Epithelial cell of proximal tubule (primary cell): ENCODE results near the gene CACNA1D. TPM values are rescaled to one million over a fixed set of nuclear protein-coding genes. Genes with fewer than 3 reads are reported as not detected.

ENCODE experiments used
- DNase-seq: peaks from one replicate; pipeline ENCODE4 v3.0.0-alpha.2; 2011; ENCODE audit warnings: low read depth
- H3K4me3 ChIP-seq: 2 replicates; pipeline ENCODE4 v1.5.1; 2011; ENCODE audit warnings: low read depth, mild to moderate bottlenecking, low read length
- total RNA-seq: library from RNA; depleted of rRNA; stranded (reverse); fragments of >200 nt; gene quantifications from 2 replicates; pipeline ENCODE4 v1.2.3, GENCODE V29; 2015
- TF ChIP-seq, protein P1 (sequence below): conservative IDR thresholded peaks from 2 replicates; pipeline ENCODE4 v1.5.1; 2012; ENCODE audit warnings: low read depth, mild to moderate bottlenecking, low read length

The CACNA1D gene
- total RNA-seq, 1 donor from 2014 or later, result 1.9 TPM

DNA sequence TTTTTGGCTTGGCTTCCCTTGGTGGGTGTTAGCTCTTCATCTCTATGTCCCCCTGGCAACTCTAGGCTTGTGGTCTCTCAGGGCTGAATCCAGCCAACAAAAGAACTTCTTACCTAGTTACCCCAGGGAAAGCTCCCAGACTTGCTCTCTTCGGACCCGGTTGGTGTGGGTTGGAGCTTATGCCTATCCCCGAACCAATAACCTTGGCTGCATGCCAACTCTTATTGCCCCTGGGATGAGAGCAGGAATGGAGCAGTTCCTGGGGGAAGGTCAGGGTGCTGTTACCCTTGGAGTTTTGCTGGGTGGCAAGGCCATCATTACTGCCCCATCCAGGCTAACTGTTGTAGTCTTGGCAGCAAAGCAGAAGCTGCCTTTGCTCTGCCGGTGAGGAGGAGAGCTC, 147.8 kb downstream of the CACNA1D start:
- no peak overlapping the region for H3K4me3 ChIP-seq
- TF ChIP-seq, protein P1, sequence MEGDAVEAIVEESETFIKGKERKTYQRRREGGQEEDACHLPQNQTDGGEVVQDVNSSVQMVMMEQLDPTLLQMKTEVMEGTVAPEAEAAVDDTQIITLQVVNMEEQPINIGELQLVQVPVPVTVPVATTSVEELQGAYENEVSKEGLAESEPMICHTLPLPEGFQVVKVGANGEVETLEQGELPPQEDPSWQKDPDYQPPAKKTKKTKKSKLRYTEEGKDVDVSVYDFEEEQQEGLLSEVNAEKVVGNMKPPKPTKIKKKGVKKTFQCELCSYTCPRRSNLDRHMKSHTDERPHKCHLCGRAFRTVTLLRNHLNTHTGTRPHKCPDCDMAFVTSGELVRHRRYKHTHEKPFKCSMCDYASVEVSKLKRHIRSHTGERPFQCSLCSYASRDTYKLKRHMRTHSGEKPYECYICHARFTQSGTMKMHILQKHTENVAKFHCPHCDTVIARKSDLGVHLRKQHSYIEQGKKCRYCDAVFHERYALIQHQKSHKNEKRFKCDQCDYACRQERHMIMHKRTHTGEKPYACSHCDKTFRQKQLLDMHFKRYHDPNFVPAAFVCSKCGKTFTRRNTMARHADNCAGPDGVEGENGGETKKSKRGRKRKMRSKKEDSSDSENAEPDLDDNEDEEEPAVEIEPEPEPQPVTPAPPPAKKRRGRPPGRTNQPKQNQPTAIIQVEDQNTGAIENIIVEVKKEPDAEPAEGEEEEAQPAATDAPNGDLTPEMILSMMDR, result no peak
- no peak for DNase-seq

DNA sequence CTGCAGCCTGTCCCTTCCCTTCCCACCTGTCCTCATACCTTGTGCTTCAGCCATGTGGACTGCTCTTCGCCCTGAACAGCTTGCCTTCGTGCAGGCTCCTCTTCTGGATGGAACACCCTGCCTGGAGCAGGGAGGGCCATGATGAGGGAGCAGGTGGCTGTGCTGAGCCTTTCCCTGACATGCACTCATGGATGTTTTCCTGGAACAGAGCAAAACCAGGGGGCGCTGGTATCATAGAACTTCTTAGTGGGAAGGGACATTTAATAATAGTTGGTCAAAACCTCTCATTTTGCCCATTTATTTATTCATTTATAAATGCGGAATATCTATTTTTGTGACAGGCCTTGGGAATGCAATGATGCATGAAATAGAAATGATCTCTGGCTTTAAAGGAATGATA, 149.3 kb downstream of the CACNA1D start:
- DNase-seq, result no peak
- no peak overlapping the region for H3K4me3 ChIP-seq
- TF ChIP-seq, protein P1, result peak; percentile 33

DNA sequence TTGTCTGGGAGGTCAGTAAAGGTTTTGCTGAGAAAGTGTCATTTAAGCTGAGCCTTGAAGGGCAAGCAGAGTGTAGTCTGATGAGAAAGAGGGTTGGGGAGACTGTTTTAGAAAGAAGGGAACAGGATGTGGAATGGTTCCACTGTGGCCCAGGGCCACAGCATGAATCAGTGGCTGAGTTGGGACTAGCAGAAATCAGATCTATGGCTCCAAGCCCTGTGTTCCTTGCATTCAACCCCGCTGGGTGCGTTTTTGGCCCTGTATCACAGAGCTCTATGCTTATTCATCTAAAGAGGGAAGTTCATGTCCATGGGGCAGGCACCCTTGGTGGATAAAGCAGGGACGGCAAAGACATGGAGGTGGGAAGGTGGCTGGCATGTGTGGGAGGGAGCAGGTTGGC, 151.3 kb downstream of the CACNA1D start:
- TF ChIP-seq, protein P1, result no peak
- H3K4me3 ChIP-seq, result no peak overlapping the region
- DNase-seq, result no peak

DNA sequence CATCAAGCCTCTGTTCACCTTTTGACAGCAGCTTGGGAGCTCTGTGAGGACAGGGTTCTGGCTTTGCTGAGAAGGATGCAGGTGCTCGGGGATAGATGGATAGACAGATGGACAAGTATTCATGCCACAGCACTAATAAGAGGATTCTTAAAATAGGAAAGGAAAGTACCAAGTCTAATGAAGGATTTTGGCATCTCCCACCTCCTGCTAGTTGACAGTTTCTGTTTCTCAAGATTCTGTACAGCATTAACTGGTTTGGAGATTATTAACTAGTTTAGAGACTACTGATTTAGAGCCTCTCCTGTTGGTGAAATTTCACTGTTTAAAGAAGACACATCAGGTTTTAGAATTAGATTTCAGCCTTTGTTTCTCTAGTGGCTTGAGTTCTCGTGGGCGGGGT, 152.3 kb downstream of the CACNA1D start:
- TF ChIP-seq, protein P1, result no peak
- no peak for DNase-seq
- H3K4me3 ChIP-seq, result no peak overlapping the region

DNA sequence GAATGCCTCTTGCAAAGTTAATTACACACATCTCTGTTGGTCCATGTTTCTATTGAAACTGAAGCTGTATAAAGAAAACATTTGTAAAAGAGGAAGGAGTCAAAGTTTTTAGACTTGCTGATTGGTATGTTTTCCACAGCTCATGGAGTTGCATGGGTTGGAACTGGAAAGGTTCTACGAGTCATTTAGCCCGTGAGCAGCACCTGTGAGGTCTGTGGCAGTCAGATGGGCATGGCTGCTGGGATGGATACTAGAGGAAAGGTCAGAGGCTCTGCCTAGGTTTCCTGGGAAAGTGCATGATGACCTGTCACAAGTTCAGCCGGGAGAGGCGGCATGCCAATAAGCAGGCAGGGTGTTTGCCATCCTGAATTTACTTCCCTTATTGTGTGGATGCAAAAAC, 155.4 kb downstream of the CACNA1D start:
- no peak overlapping the region for H3K4me3 ChIP-seq
- peak; percentile 53 for DNase-seq
- TF ChIP-seq, protein P1, result no peak

DNA sequence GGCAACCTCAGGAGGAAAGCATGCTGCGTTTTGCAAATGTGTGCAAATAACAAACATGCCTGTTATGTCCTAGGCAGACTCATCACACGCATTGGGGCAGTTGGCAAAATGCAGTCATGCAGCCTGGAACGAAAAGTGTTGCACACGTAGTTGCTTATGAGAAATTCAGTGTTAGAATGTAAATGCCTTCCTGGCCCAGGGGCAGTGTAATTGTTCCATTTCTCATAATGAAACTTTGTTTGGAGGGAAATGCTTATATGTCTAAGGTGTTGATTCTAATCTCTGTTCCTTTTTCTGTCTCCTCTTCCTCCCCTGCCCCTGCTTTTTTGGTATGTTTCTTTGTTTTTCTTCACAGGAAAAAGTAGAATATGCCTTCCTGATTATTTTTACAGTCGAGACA, 156.0 kb downstream of the CACNA1D start:
- TF ChIP-seq, protein P1, result no peak
- DNase-seq, result no peak
- H3K4me3 ChIP-seq, result no peak overlapping the region

DNA sequence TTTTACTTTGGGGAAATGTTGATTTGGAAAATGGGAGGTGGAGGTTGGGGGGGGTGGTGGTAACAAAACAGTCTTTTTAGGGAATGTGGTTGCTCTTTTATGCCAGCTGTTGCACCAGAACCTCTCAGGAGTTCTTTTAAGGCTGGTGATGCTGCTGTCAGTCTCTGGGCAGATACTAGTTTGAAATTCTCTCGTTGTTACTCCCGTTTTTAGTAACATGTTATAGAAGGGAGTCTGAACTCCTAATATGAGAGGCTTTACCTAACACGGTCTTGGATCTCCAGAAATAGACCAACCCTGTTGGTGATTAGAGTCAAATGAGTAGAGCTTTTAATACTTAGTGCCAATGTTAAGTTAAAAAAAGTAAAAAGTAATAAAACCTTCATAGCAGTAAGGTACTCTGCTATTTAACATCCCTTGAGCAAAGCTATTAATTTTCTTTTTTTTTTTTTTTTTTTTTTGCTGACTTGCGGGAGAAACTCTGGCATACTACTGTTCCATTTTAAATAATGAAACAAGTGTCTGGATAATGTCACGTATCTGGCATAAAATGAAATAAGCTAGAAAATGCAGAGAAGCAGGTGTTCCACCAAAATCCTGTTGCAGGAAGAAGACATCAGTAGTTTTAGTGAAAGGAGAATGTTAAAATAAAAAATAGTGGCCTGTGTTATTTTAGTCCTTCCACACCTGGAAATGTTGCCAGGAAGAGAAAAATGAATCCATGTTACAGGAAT, 156.7 kb downstream of the CACNA1D start:
- TF ChIP-seq, protein P1, result no peak
- H3K4me3 ChIP-seq, result no peak overlapping the region
- no peak for DNase-seq
